K562 (cell line): ENCODE results near the gene PDE4D. TPM values are rescaled to one million over a fixed set of nuclear protein-coding genes. Genes with fewer than 3 reads are reported as not detected.

Experiments
- ATAC-seq: fragments of 200-7000 bp; cut with Tn5 transposase; 3 replicates; pipeline ENCODE4 v1.9.1; 2020; ENCODE audit warnings: moderate library complexity
- BruUV-seq: library from RNA; stranded (reverse); fragments of 400-500 nt; replicated peaks from 2 replicates; lab custom pipeline; 2021; lab: Mats Ljungman, UMichigan
- CTCF ChIA-PET: fragments of 300-600 bp; formaldehyde crosslinking; extraction: SDS; loops from one replicate; lab custom pipeline; 2021; ENCODE audit warnings: low intra/inter-chr PET ratio; lab: Yijun Ruan, JAX
- POLR2A ChIA-PET: fragments of 300-600, 350-650 bp; sonication (Branson Sonifier 250); formaldehyde crosslinking; extraction: SDS; loops from one replicate; lab custom pipeline; 2021; ENCODE audit warnings: antibody characterized with exemption, inconsistent platforms; lab: Yijun Ruan, JAX
- DNase-seq, 4 experiments: peaks; one replicate each; pipeline versions ENCODE4 v3.0.0 to v3.0.0-alpha.2; 2011 to 2018; ENCODE audit warnings: low spot score in 3 of 4, mixed read lengths in 3 of 4; ENCODE audit errors: extremely low read depth in 1 of 4
- FAIRE-seq: peaks from 2 replicates; lab custom pipeline; 2011; peaks lifted over from hg19 to GRCh38; lab: Jason Lieb, UNC
- H2AFZ ChIP-seq: 2 replicates; pipeline ENCODE4 v1.6.0; 2011; ENCODE audit warnings: low read depth, low read length, control low read depth, inconsistent platforms
- H3K27ac ChIP-seq: fragments of 200-600 bp; 3 replicates; pipeline ENCODE4 v1.8.0; 2011; ENCODE audit warnings: low read depth, mild to moderate bottlenecking, control low read depth, inconsistent platforms, low read length, moderate library complexity, mixed read lengths; ENCODE audit errors: extremely low read depth
- H3K27me3 ChIP-seq, 2 experiments: fragments of 300-600 bp in 1 of 2; 2 replicates in 1 of 2; 3 replicates in 1 of 2; pipeline versions ENCODE4 v1.6.0 to v1.8.0; 2011; ENCODE audit warnings: inconsistent platforms in 2 of 2, low read length in 2 of 2, mild to moderate bottlenecking in 1 of 2, mixed read lengths in 1 of 2, moderate library complexity in 1 of 2; ENCODE audit not compliant: control insufficient read depth in 2 of 2, insufficient read depth in 2 of 2
- H3K36me3 ChIP-seq: fragments of 300-600 bp; 3 replicates; pipeline ENCODE4 v1.8.0; 2011; ENCODE audit warnings: mild to moderate bottlenecking, low read length, inconsistent platforms; ENCODE audit not compliant: control insufficient read depth, insufficient read depth
- H3K4me1 ChIP-seq, 2 experiments: fragments of 200-600 bp in 1 of 2; replicated peaks in 1 of 2; 2 replicates in 1 of 2; 3 replicates in 1 of 2; pipeline versions ENCODE4 v1.5.1 to v1.8.0; 2011; ENCODE audit warnings: inconsistent platforms in 2 of 2, low read length in 2 of 2, mild to moderate bottlenecking in 1 of 2, mixed read lengths in 1 of 2, moderate library complexity in 1 of 2; ENCODE audit not compliant: control insufficient read depth in 2 of 2, insufficient read depth in 2 of 2
- H3K4me2 ChIP-seq: 2 replicates; pipeline ENCODE4 v1.6.1; 2011; ENCODE audit warnings: low read length, control low read depth, inconsistent platforms, mixed read lengths; ENCODE audit not compliant: insufficient read depth
- H3K4me3 ChIP-seq: fragments of 200-600 bp; sonication (generic), shearing (Covaris generic); 2 replicates; pipeline ENCODE4 v1.5.1; 2016; ENCODE audit warnings: control low read depth, inconsistent platforms
- H3K79me2 ChIP-seq: fragments of 200-600 bp; 3 replicates; pipeline ENCODE4 v1.8.0; 2011; ENCODE audit warnings: low read length, inconsistent platforms; ENCODE audit not compliant: control insufficient read depth, insufficient read depth
- H3K9ac ChIP-seq, 2 experiments: 2 replicates each; pipeline versions ENCODE4 v1.6.0 to v1.6.1; 2011; ENCODE audit warnings: low read depth in 2 of 2, low read length in 2 of 2, control low read depth in 1 of 2, inconsistent platforms in 1 of 2, mild to moderate bottlenecking in 1 of 2, mixed read lengths in 1 of 2; ENCODE audit not compliant: insufficient read depth in 1 of 2
- H3K9me1 ChIP-seq: one replicate; pipeline ENCODE4 v1.6.0; 2011; ENCODE audit warnings: inconsistent platforms, mild to moderate bottlenecking, low read length, moderate library complexity; ENCODE audit not compliant: control insufficient read depth, insufficient read depth
- H3K9me3 ChIP-seq: replicated peaks from 2 replicates; pipeline ENCODE4 v1.5.1; 2011; ENCODE audit warnings: low read depth, low read length, inconsistent platforms; ENCODE audit not compliant: control insufficient read depth, insufficient read depth
- H4K20me1 ChIP-seq: replicated peaks from 2 replicates; pipeline ENCODE4 v1.6.1; 2011; ENCODE audit warnings: low read length, inconsistent platforms, mixed read lengths; ENCODE audit not compliant: control insufficient read depth, insufficient read depth
- ATF7 ChIP-seq: fragments of 450-650 bp; IDR thresholded peaks from 2 replicates; pipeline ENCODE4 v1.7.1; 2014; ENCODE audit warnings: mild to moderate bottlenecking, moderate library complexity
- EP300 ChIP-seq: IDR thresholded peaks from 2 replicates; pipeline ENCODE4 v1.6.1; 2012; ENCODE audit warnings: low read length, improper control_type of control experiment
- NFIC ChIP-seq: fragments of 450-650 bp; IDR thresholded peaks from 2 replicates; pipeline ENCODE4 v1.6.1; 2017; ENCODE audit warnings: mild to moderate bottlenecking, inconsistent platforms
- NR2F6 ChIP-seq: fragments of 450-650 bp; formaldehyde crosslinking; IDR thresholded peaks from 2 replicates; pipeline ENCODE4 v1.4.0; 2020; ENCODE audit warnings: mild to moderate bottlenecking
- OTX1 ChIP-seq: fragments of 450-650 bp; formaldehyde crosslinking; IDR thresholded peaks from 2 replicates; pipeline ENCODE4 v1.4.0; 2022; ENCODE audit warnings: mild to moderate bottlenecking
- SMARCB1 ChIP-seq: IDR thresholded peaks from 2 replicates; pipeline ENCODE4 v1.6.1; 2011; ENCODE audit warnings: improper control_type of control experiment, low read depth; ENCODE audit not compliant: insufficient read length
- STAT5B ChIP-seq: fragments of 250-450 bp; sonication (Bioruptor Pico); IDR thresholded peaks from 2 replicates; pipeline ENCODE4 v1.8.0; 2021; ENCODE audit warnings: mild to moderate bottlenecking, inconsistent platforms
- ZBTB8A ChIP-seq: fragments of 450-650 bp; IDR thresholded peaks from 2 replicates; pipeline ENCODE4 v1.6.1; 2018; ENCODE audit warnings: mild to moderate bottlenecking, moderate library complexity; ENCODE audit not compliant: partially characterized antibody
- ZEB2 ChIP-seq: fragments of 450-650 bp; IDR thresholded peaks from 2 replicates; pipeline ENCODE4 v1.6.1; 2016
- ZNF143 ChIP-seq: sonication (generic); formaldehyde crosslinking; IDR thresholded peaks from 2 replicates; pipeline ENCODE4 v1.9.0; 2022; ENCODE audit warnings: mild to moderate bottlenecking, missing genetic modification reagents
- ZNF146 ChIP-seq: IDR thresholded peaks from one replicate; pipeline ENCODE4 v1.6.1; 2018; ENCODE audit warnings: missing compliant biosample characterization; ENCODE audit not compliant: unreplicated experiment
- ZNF197 ChIP-seq: fragments of 200-800 bp; sonication (Bioruptor generic); IDR thresholded peaks from 2 replicates; pipeline ENCODE4 v1.6.1; 2016; ENCODE audit warnings: low read depth, missing genetic modification characterization, missing compliant biosample characterization
- ZNF324 ChIP-seq: fragments of 250-450 bp; sonication (Bioruptor Pico); IDR thresholded peaks from 2 replicates; pipeline ENCODE4 v1.4.0; 2020; ENCODE audit warnings: mild to moderate bottlenecking
- ZNF551 ChIP-seq: fragments of 250-450 bp; sonication (Bioruptor Pico); IDR thresholded peaks from 2 replicates; pipeline ENCODE4 v1.5.0; 2021; ENCODE audit warnings: mild to moderate bottlenecking, moderate library complexity
- ZNF766 ChIP-seq: fragments of 200-800 bp; sonication (Bioruptor generic); conservative IDR thresholded peaks from 2 replicates; pipeline ENCODE4 v1.6.1; 2016; ENCODE audit warnings: missing genetic modification characterization, missing compliant biosample characterization
- WGBS: fragments of 100-300 bp; shearing (Covaris generic); methylation state at CpG from one replicate; pipeline ENCODE4 v1.1.6; 2016; ENCODE audit warnings: low coverage, mixed read lengths; ENCODE audit not compliant: insufficient coverage; ENCODE audit errors: missing lambda C conversion rate; 5-methylcytosine and 5-hydroxymethylcytosine counted together
- in situ Hi-C: fragments of 300-500 bp; cut with MboI; formaldehyde crosslinking; loops from 4 replicates; pipeline ENCODE4 v1.15.0; 2018; ENCODE audit warnings: inconsistent platforms, mixed read lengths
- intact Hi-C: fragments of 100-400 bp; cut with micrococcal nuclease; formaldehyde crosslinking; loops from 2 replicates; pipeline ENCODE4 v1.14.2; 2022
- polyA plus RNA-seq, 8 experiments: library from polyadenylated mRNA; depleted of rRNA in 4 of 8; stranded (reverse) in 5 of 8; unstranded in 3 of 8; fragments of >200 nt; fragmentation: Nextera tagmentation in 2 of 8; fragmentation: Illumina TruSeq in 1 of 8; extraction: Ambion mirVana in 2 of 8; extraction: Trizol in 1 of 8; gene quantifications; 2 replicates each; pipeline versions ENCODE4 v1.2.1 to v1.2.3, GENCODE V29; 2011 to 2014; ENCODE audit warnings: inconsistent platforms in 1 of 8, missing spikeins in 1 of 8
- total RNA-seq, 7 experiments: library from RNA; depleted of rRNA in 6 of 7; stranded (reverse); fragments of >200 nt in 6 of 7; fragmentation: Illumina TruSeq in 2 of 7; extraction: Trizol in 2 of 7; gene quantifications; 2 replicates each; pipeline versions ENCODE4 v1.2.1 to v1.2.3, GENCODE V29; 2011 to 2021; ENCODE audit warnings: low replicate concordance in 1 of 7
- TF ChIP-seq, protein P1 (sequence below): sonication (generic); formaldehyde crosslinking; IDR thresholded peaks from 2 replicates; pipeline ENCODE4 v1.8.1; 2023; ENCODE audit warnings: mild to moderate bottlenecking, missing genetic modification reagents
- TF ChIP-seq, protein P2 (sequence below): sonication (generic); formaldehyde crosslinking; IDR thresholded peaks from 2 replicates; pipeline ENCODE4 v1.8.0; 2022; ENCODE audit warnings: missing genetic modification reagents, mild to moderate bottlenecking, borderline replicate concordance
- TF ChIP-seq, protein P3 (sequence below): fragments of 250-450 bp; sonication (Bioruptor Pico); IDR thresholded peaks from 2 replicates; pipeline ENCODE4 v1.8.0; 2022; ENCODE audit warnings: moderate library complexity, mild to moderate bottlenecking, inconsistent platforms

Gene PDE4D
- total and polyA plus RNA-seq, 9 of the 15 experiments (the other 6 are each of a cell fraction or from before 2014, with no cell fraction given): 0.04 to 0.46 (median 0.13) TPM

DNA sequence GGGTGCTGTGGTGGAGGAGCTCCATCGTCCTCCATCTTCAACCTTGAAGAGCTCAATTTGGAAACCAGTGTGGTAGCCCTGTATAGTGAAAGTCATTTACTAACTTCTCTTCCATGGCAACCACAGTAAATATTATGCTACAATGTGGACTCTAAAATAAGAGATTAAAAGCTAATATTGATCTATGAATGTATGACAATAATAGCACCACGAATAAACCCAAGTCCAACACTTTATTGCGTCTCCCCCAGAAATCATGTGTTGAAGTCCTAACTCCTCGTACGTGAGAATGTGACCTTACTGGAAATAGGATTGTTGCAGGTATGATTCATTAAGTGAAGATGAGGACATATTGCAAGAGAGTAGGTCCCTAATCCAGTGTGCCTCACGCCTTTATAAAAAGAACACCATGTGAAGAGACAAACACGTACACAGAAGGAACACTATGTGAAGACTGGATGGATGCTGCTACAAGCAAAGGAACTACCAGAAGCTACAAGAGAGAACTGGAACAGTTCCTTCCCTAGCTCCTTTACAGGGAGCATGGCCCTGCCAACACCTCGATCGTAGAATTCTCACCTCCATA, 276.2 kb downstream of the PDE4D start:
- intact Hi-C loops (no loop called here), in situ Hi-C loops (no loop called here)
- H3K79me2 ChIP-seq: no peaks in the 10 kb centered on the region
- H2AFZ ChIP-seq: no peak overlapping the region
- FAIRE-seq (no peak), DNase-seq (no peak), ATAC-seq (no peak)
- WGBS: 3% methylated on average over 9 of the region's 9 CpGs
- no peak overlapping the region for H3K4me2 ChIP-seq
- H3K4me1 ChIP-seq: no peaks in the 10 kb centered on the region
- H3K9ac ChIP-seq: no peak overlapping the region
- BruUV-seq: no TSS peak
- no peaks in the 10 kb centered on the region for H4K20me1 ChIP-seq
- TF ChIP-seq, protein P1, sequence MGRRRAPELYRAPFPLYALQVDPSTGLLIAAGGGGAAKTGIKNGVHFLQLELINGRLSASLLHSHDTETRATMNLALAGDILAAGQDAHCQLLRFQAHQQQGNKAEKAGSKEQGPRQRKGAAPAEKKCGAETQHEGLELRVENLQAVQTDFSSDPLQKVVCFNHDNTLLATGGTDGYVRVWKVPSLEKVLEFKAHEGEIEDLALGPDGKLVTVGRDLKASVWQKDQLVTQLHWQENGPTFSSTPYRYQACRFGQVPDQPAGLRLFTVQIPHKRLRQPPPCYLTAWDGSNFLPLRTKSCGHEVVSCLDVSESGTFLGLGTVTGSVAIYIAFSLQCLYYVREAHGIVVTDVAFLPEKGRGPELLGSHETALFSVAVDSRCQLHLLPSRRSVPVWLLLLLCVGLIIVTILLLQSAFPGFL (CRISPR knock-in tag): no peak
- TF ChIP-seq, protein P2, sequence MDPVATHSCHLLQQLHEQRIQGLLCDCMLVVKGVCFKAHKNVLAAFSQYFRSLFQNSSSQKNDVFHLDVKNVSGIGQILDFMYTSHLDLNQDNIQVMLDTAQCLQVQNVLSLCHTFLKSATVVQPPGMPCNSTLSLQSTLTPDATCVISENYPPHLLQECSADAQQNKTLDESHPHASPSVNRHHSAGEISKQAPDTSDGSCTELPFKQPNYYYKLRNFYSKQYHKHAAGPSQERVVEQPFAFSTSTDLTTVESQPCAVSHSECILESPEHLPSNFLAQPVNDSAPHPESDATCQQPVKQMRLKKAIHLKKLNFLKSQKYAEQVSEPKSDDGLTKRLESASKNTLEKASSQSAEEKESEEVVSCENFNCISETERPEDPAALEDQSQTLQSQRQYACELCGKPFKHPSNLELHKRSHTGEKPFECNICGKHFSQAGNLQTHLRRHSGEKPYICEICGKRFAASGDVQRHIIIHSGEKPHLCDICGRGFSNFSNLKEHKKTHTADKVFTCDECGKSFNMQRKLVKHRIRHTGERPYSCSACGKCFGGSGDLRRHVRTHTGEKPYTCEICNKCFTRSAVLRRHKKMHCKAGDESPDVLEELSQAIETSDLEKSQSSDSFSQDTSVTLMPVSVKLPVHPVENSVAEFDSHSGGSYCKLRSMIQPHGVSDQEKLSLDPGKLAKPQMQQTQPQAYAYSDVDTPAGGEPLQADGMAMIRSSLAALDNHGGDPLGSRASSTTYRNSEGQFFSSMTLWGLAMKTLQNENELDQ (CRISPR knock-in tag): no peak
- TF ChIP-seq SMARCB1 (no peak), ZNF551 (CRISPR knock-in tag) (no peak), ATF7 (no peak), NFIC (no peak), OTX1 (CRISPR knock-in tag) (no peak), NR2F6 (CRISPR knock-in tag) (no peak), ZNF197 (CRISPR knock-in tag) (no peak), ZNF766 (no peak), EP300 (no peak), ZBTB8A (no peak), ZEB2 (no peak), ZNF324 (CRISPR knock-in tag) (no peak), ZNF146 (CRISPR knock-in tag) (no peak), STAT5B (CRISPR knock-in tag) (no peak), ZNF143 (CRISPR knock-in tag) (no peak)
- TF ChIP-seq, protein P3, sequence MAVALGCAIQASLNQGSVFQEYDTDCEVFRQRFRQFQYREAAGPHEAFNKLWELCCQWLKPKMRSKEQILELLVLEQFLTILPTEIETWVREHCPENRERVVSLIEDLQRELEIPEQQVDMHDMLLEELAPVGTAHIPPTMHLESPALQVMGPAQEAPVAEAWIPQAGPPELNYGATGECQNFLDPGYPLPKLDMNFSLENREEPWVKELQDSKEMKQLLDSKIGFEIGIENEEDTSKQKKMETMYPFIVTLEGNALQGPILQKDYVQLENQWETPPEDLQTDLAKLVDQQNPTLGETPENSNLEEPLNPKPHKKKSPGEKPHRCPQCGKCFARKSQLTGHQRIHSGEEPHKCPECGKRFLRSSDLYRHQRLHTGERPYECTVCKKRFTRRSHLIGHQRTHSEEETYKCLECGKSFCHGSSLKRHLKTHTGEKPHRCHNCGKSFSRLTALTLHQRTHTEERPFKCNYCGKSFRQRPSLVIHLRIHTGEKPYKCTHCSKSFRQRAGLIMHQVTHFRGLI (CRISPR knock-in tag): no peak
- POLR2A ChIA-PET: interaction anchor here (0.6 to 0.7 kb wide), 2 partner anchors 8 to 37 kb away, joined by 3 read pairs; no protein-coding TSS in a partner anchor
- CTCF ChIA-PET: no interaction called here
- no peaks in the 10 kb centered on the region for H3K9me1 ChIP-seq
- H3K4me3 ChIP-seq: no peak overlapping the region
- H3K27ac ChIP-seq: no peak overlapping the region
- no peaks in the 10 kb centered on the region for H3K36me3 ChIP-seq
- peaks cover 4% of the 10 kb centered on the region; the same call in 1 of the 2 replicates for H3K9me3 ChIP-seq
- no peaks in the 10 kb centered on the region for H3K27me3 ChIP-seq
